Ovary (tissue), 9 donors: Measurements from ENCODE around the gene SEMA4C. TPM values are rescaled to one million over a fixed set of nuclear protein-coding genes. Genes with fewer than 3 reads are reported as not detected.
A peak's percentile ranks its signal among the peaks of the same experiment; 100 is the strongest.

Experiments used
- DNase-seq, 5 donors: peaks; one replicate each; pipeline ENCODE4 v3.0.0-alpha.2; 2019 to 2020
- H3K27ac ChIP-seq, 2 donors: fragments of 200-600 bp; one replicate each; pipeline versions ENCODE4 v1.5.1 to v1.8.0; 2019 to 2022
- H3K27me3 ChIP-seq: fragments of 200-600 bp; one replicate; pipeline ENCODE4 v1.8.0; 2022
- H3K36me3 ChIP-seq: fragments of 200-600 bp; sonication (generic); one replicate; pipeline ENCODE4 v1.5.1; 2019
- H3K4me1 ChIP-seq: one replicate; pipeline ENCODE4 v1.8.1; 2013; ENCODE audit warnings: mild to moderate bottlenecking, moderate library complexity; ENCODE audit not compliant: insufficient read depth
- H3K4me3 ChIP-seq: fragments of 200-600 bp; sonication (generic); one replicate; pipeline ENCODE4 v1.5.1; 2017
- H3K9me3 ChIP-seq, 2 donors: fragments of 200-600 bp in 1 of 2; sonication (generic) in 1 of 2; one replicate each; pipeline versions ENCODE4 v1.5.1 to v1.8.1; 2013 to 2019; ENCODE audit warnings: mild to moderate bottlenecking in 1 of 2, moderate library complexity in 1 of 2
- CTCF ChIP-seq, 3 donors: fragments of 450-650 bp in 2 of 3; fragments of 200-600 bp in 1 of 3; IDR thresholded peaks; one replicate each; pipeline versions ENCODE4 v1.5.1 to v1.8.0; 2016 to 2022; ENCODE audit warnings: antibody characterized with exemption in 3 of 3, mild to moderate bottlenecking in 1 of 3
- EP300 ChIP-seq: sonication (generic); formaldehyde crosslinking; IDR thresholded peaks from one replicate; pipeline ENCODE4 v1.6.1; 2017; ENCODE audit warnings: antibody characterized with exemption
- POLR2A ChIP-seq: fragments of 450-650 bp; IDR thresholded peaks from one replicate; pipeline ENCODE4 v1.6.1; 2017; ENCODE audit warnings: antibody characterized with exemption, mild to moderate bottlenecking, moderate library complexity
- WGBS, 3 donors: extraction: QIAGEN DNeasy Blood & Tissue Kit in 1 of 3; methylation state at CpG; one replicate each; pipeline versions ENCODE4 v1.1.5 to v1.1.7; 2013 to 2017; 5-methylcytosine and 5-hydroxymethylcytosine counted together
- intact Hi-C, 4 donors: fragments of 100-400 bp; cut with DNase I; formaldehyde crosslinking; loops; one replicate each; pipeline versions ENCODE4 v1.11.0 to v1.15.1; 2022 to 2023
- polyA plus RNA-seq, 2 donors: library from polyadenylated mRNA; stranded (reverse); fragments of 200-250 nt in 1 of 2; fragments of 350-450 nt in 1 of 2; fragmentation: Illumina TruSeq in 1 of 2; extraction: RNeasy Lipid Tissue Mini Kit (QIAGEN cat#74804) in 1 of 2; gene quantifications; one replicate each; pipeline ENCODE4 v1.2.3, GENCODE V29; 2013 to 2014
- total RNA-seq, 7 donors: library from RNA; depleted of rRNA in 2 of 7; stranded (reverse); fragments of >200 nt in 2 of 7; fragmentation: NEBNext Ultra II Directional in 3 of 7; extraction: Animal tissue kit (Norgen Biotek cat#: 25700) in 3 of 7; gene quantifications; one replicate each; pipeline versions ENCODE4 v1.1.0 to v1.2.4, GENCODE V29; 2016 to 2023
- donor health status: DM: no; HTN: no; CAD: no; lungs with moderate emphysema.
- donor health status: DM: no; HTN: no; CAD: no.
- donor health status: Bipolar disorder and iron deficiency.
- donor health status: DM: yes; HTN: yes; CAD: no.
- donor health status: DM: no; HTN: no; CAD: no.
- donor health status: DM: yes; HTN: yes; CAD: no.

The SEMA4C gene
- total and polyA plus RNA-seq, 9 donors = 17.3 to 59.2 (median 46.9) TPM

GRCh38 chr2:96907115-96908041 is 37.5 kb upstream of the SEMA4C start:
- intact Hi-C loops = loop anchor here in 2 of 4 donors (2.0 to 10.0 kb wide), 2 partner anchors 39 to 47 kb away; no protein-coding TSS in a partner anchor
- H3K27ac ChIP-seq = peak overlapping the region; percentile 40 to 78
- peaks cover 18% of the 10 kb centered on the region for H3K4me1 ChIP-seq
- H3K36me3 ChIP-seq = no peaks in the 10 kb centered on the region
- no peaks in the 10 kb centered on the region for H3K27me3 ChIP-seq
- peak; percentile 64 to 76 (median 70) for DNase-seq
- 33 to 51% (median 39%) methylated on average over 21 of the region's 21 CpGs for WGBS, 3 donors
- no peak for TF ChIP-seq EP300
- peak; percentile 41 for TF ChIP-seq POLR2A
- no peak for TF ChIP-seq CTCF (IDR thresholded peaks at IDR 0.05)
- no peaks in the 10 kb centered on the region for H3K9me3 ChIP-seq
- peak overlapping the region; percentile 11 for H3K4me3 ChIP-seq

- intact Hi-C loops = loop anchor here in 2 of 4 donors (2.0 to 10.0 kb wide), 2 partner anchors 38 to 48 kb away; no protein-coding TSS in a partner anchor
- WGBS, 3 donors = 6 to 27% (median 10%) methylated on average over 13 of the region's 13 CpGs
- peaks cover 18% of the 10 kb centered on the region for H3K4me1 ChIP-seq
- H3K36me3 ChIP-seq = no peaks in the 10 kb centered on the region
- TF ChIP-seq POLR2A (no peak), CTCF (IDR thresholded peaks at IDR 0.05) (no peak), EP300 (no peak)
- no peaks in the 10 kb centered on the region for H3K27me3 ChIP-seq
- peak overlapping the region; percentile 11 for H3K4me3 ChIP-seq
- H3K9me3 ChIP-seq = no peaks in the 10 kb centered on the region
- H3K27ac ChIP-seq = peak overlapping the region; percentile 40 to 78
- peak; percentile 64 to 83 (median 77) for DNase-seq
Observed at GRCh38 chr2:96906729-96907114, 36.8 kb upstream of the SEMA4C start.

GRCh38 chr2:96903815-96904214 is 33.9 kb upstream of the SEMA4C start:
- intact Hi-C loops = loop anchor here in 1 of 4 donors (10.0 kb wide), 1 partner anchor 51 kb away; no protein-coding TSS in a partner anchor
- no peaks in the 10 kb centered on the region for H3K27me3 ChIP-seq
- TF ChIP-seq POLR2A (no peak), CTCF (IDR thresholded peaks at IDR 0.05) (no peak), EP300 (no peak)
- DNase-seq = no peak
- WGBS, 3 donors = 87 to 90% (median 87%) methylated on average over 7 of the region's 7 CpGs
- no peaks in the 10 kb centered on the region for H3K9me3 ChIP-seq
- no peak overlapping the region for H3K4me3 ChIP-seq
- H3K36me3 ChIP-seq = no peaks in the 10 kb centered on the region
- H3K4me1 ChIP-seq = peaks cover 18% of the 10 kb centered on the region
- no peak overlapping the region for H3K27ac ChIP-seq

- Histone ChIP-seq H3K4me3 (no peak overlapping the region), H3K4me1 (peaks cover 18% of the 10 kb centered on the region), H3K36me3 (no peaks in the 10 kb centered on the region), H3K9me3 (no peaks in the 10 kb centered on the region), H3K27ac (no peak overlapping the region), H3K27me3 (no peaks in the 10 kb centered on the region)
- TF ChIP-seq EP300 = no peak
- TF ChIP-seq CTCF (IDR thresholded peaks at IDR 0.05) = no peak
- TF ChIP-seq POLR2A = no peak
- whole genome bisulfite sequencing, 3 donors = 88 to 93% (median 90%) methylated on average over 7 of the region's 7 CpGs
- no peak for DNase-seq
- intact Hi-C loops = loop anchor here in 1 of 4 donors (10.0 kb wide), 1 partner anchor 51 kb away; no protein-coding TSS in a partner anchor
Observed at GRCh38 chr2:96903318-96903717, 33.4 kb upstream of the SEMA4C start.
